GM18511 (cell line): ENCODE results near the gene IFI6.
A peak's percentile ranks its signal among the peaks of the same experiment; 100 is the strongest.

Experiments
- ATAC-seq: cut with Tn5 transposase; IDR thresholded peaks from one replicate; pipeline ENCODE4 v1.9.1; 2021; ENCODE audit warnings: mild to moderate bottlenecking, moderate library complexity; ENCODE audit not compliant: unreplicated experiment

IFI6 gene

DNA sequence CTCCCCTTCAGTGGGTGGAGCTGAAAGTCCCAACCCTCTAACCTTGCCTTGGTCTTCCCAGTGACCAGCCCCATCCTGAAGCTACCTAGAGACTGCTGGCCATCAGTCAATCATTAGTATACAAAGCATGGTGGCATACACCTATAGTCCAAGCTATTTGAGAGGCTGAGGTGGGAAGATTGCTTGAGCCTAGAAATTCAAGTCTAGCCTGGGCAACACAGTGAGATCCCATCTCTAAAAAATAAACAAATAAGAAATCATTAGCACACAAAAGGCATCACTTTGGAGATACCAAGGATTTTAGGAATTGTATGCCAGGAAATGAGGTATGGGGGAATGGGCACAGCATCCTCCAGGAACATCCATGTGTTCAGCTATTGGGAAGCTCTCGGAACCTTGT, 4.4 kb upstream of the IFI6 start:
- no peak for ATAC-seq

DNA sequence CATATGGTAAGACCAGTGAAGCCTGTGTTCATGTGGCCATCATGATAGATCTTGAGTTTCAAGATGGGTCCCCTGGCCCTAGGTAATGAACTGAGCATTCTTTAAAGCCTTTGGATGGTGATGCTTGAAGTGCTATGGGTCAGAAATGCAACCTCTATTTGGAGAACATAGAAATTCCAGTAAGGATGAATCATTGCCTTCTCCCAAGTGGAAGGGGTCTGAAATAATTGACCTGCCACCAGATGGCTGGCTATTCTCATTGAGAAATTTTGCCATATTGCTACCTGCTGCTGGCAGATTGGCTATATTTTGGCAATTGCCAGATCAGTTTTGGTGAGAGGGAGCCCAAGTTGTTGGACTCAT, 739 bp upstream of the IFI6 start:
- no peak for ATAC-seq

DNA sequence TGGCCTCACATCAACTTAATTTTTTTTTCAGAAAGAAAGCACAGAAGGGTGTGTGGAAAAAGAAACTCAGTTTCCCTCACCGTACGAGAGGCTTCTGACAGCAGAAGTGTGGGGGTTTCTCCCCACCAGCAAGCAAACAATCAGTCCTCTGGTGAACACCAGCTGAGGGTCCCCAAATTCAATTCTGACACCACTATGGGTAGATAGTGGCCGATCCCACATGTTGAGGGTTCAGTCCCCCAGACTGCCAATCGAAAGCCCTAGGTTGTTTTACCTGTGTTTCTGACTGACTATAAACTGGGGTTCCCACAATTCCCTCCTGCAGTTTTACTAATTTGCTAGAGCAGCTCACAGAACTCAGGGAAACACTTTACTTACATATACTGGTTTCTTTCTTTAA, 2.1 kb downstream of the IFI6 start:
- ATAC-seq: no peak

DNA sequence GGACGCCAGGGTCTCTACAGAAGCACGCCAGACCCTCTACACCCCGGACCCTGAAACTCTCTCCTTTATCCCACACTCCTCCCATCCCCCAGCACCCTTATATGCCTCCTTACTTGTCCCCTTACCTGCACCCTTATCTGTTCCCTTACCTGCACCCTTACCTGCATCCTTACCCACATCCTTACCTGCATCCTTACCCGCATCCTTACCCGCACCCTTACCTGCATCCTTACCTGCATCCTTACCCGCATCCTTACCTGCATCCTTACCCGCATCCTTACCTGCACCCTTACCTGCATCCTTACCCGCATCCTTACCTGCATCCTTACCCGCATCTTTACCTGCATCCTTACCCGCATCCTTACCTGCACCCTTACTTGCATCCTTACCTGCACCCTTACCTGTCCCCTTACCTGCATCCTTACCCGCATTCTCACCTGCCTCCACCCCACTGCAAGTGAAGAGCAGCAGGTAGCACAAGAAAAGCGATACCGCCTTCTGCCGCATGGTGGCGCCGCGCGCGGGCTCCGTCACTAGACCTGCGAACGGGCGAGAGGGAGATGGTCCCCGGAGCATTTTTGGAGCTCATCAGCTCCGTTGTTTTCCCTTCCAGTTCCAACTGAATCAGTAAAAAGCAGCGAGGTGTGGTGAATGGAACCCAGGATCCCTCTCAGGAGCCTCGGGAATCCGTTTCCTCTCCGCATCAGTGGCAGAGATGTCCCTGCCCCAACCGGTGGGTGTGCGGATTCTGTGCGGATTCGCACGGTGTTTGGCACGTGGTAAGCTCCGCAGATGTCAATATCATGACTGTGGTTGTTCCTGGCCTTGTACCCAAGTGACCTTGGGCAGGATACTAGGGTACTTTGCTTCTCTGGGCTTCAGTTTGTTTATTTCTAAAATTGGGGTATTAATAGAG, 2.9 kb downstream of the IFI6 start:
- no peak for ATAC-seq

DNA sequence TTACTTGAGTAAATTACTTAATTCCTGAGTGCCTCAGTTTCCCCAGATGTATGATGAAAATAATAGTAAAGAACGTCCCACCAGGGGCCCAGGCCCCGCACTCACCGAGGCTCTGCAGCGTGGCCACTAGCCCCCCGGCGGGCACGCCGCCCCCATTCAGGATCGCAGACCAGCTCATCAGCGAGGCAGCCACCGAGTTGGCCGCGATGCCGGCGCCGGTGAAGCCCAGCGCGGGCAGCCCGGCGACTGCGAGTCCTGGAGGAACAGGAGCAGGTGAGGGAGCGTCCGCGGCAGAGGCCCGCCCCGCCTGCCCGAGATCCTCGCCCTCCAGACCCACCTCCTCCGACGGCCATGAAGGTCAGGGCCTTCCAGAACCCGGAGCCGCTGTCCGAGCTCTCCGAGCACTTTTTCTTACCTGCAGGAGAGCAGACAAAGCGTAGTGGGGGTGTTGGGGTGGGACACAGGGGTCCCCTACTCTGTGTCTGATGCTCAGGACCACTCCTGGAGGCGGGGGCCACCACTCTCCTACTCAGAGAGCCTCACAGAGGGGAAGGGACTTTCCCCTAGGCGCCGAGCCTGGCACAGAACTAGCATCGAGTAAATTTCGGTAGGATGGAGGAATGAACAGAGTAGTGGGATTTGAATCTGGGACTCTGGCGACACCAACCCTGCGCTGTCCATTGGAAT, 3.7 kb downstream of the IFI6 start:
- no peak for ATAC-seq

DNA sequence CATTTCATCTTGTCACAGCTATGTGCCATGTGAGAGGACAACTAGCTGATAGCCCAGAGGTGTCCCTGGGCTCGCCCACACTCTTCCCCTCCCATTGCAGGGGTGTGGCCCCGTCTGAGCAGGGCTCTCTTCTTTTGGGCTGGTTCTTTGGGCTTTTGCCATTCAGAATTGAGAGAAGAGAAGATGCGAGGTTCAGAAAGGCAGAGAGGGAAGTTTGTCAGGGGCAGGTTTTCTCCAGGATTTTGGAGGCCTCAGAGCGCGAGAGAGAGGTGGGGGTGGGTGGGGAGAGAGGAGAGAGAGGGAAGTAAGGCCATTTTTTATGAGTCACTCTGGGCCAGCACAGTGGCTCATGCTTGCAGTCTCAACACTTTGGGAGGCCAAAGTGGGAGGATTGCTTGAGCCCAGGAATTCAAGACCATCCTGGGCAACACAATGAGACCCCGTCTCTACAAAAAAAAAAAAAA, 5.2 kb downstream of the IFI6 start:
- no peak for ATAC-seq

DNA sequence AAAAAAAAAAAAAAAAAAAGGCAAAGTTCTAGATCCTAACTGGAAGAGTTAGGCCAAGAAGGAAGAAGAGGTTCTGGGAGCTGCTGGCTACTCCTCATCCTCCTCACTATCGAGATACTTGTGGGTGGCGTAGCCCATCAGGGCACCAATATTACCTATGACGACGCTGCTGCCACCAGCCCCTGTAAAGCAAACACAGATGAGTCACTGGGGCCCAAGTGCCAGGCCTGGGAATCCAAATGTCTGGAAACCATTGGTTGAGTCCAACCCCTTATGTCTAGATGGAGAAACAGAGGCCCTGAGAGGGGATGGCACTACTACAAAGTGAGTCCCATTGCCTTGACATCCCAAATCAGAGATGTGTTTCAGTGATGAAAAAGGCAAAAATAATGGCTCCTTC, 5.7 kb downstream of the IFI6 start:
- ATAC-seq: no peak

DNA sequence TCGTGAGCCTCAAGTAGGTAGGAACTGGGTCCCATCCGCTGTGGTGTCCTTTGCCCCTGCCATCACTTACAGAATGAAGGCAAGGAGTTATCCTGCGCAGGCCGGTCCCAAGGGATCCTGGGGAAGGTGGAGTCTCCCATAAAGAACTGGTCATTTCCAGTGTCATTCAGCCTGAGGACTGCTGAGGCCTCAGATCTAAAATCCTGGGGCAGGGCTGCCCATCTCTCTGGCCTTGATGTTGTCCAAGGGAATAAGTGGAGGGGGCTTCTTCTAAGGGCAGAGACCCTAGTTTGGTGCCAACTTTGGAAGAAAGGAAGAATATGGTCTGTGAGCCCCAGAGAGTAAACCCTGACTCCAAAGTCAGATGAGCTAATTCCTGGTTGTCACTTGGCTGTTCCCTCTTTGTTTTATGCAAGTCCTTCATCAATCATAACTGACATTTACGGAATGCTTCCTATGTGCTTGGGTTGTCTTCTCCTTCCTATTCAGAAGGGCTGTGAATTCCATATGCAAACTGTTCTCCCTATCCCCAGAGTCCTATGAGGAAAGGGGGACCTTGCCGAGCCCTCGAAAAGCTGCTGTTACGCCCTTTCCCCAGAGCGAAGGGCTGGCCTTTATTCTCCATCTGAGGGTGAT, 6.9 kb downstream of the IFI6 start:
- ATAC-seq: no peak

DNA sequence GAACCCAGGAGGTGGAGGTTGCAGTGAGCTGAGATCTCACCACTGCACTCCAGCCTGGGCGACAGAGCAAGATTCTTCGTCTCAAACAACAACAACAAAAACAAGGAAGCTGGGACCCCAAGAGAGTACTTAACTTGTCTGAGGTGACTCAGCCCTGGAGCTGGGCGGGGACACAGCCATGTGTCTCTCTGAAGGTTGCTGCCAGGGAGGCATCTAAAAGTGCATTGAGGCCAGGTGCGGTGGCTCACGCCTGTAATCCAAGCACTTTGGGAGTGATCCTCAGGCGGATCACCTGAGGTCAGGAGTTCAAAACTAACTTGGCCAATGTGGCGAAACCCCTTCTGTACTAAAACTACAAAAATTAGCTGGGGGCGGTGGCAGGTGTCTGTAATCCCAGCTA, 7.7 kb downstream of the IFI6 start:
- ATAC-seq: no peak

DNA sequence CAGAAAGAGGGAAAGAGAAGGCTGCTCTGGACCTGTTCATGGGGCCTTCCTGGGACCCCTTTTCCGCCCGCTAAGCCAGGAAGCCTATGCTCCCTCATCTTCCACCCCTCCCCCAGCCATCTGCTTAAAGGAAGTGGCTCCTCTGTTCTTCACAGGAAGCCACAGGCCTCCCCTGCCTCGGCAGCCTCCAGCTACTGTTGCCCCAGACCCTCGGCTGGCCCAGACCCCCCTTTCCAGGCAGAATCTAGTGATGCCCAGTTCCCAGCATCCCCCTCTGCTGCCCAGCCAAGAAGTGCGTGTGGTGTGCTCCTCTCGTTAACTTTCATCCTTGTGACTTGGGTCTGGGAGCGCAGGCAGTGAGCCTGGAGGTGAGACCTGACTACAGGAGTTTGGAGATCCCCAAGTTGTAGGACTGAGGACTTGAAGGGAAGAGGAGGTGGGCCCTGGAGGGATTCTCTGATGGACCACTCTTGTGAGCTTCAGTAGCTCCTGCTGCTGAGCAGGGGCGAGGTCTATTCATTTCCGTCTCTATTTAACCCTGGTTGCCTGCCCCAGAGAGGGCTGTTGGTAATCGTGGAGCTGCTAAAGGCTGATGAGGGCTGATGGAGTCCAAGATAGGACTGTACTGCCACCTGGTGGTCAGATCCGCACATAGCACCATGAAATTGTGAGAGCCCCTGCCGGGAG, 9.1 kb downstream of the IFI6 start:
- ATAC-seq: peak; percentile 39

DNA sequence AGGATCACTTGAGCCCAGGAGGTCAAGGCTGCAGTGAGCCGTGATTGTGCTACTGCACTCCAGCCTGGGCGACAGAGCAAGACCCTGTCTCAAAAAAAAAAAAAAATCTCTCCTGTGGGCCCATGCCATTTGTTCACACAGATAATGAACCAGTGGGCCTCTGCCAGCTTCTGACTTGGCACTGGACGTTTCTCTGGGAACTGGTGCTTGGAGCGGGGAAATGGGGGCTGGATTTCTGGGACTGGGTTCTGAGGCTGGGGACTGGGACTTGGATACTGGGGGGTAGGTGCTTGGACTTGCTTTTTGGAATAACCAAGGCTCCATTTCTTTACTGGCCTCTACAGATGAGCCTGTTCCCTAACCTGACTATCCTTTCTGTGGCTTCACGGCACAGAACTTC, 9.7 kb downstream of the IFI6 start:
- ATAC-seq: no peak

DNA sequence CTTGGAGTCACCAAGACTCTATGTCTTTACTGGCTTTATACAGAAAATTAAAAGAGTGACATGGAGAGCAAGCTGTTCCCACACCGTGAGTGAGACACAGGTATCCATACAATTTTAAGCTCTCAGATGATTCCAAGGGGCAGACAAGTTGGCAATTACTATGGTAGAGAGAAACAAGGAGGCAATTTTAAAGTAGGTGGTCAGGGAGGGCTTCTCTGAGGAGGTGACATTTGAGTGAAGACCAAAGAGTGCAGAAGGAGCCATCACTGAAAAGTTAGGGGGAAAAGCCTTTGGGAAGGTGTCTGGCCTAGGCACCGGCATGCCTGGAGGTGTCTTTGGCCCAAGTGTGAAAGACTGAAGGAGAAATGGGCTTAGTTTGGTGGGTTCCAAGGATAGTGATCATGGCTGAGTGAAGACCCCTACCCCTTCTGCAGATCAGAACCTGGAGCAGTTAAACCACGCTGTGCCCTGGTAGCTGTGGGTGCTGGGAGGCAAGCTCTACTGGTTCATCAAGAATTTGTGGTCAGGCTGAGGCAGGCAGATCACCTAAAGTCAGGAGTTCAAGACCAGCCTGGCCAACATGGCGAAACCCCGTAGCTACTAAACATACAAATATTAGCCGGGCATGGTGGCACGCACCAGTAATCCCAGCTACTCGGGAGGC, 10.4 kb downstream of the IFI6 start:
- ATAC-seq: no peak

DNA sequence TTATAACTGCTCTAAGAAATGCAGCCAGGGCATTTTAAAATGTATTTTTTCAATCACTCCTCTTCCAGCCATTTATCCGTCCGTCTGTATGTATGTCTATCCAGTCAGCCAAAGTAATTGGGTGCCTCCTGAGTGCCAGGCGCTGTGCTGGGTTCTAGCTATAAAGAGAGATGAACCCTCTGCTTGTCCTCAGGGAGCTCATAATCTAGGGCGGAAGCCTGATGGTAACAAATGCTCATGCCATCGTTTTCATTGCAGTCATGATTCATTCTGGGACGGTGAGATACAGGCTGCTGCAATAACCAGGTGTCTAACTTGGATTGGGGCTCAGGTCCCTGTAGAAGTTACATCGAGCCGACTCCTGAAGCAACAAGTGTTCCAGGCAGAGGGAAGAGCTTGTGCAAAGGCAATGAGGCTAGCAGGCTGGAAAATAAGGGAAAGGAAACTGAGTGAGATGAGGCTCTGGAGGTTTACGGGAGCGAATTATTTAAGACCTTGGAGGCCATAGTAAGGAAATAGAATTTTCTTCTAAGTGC, 11.6 kb downstream of the IFI6 start:
- no peak for ATAC-seq

DNA sequence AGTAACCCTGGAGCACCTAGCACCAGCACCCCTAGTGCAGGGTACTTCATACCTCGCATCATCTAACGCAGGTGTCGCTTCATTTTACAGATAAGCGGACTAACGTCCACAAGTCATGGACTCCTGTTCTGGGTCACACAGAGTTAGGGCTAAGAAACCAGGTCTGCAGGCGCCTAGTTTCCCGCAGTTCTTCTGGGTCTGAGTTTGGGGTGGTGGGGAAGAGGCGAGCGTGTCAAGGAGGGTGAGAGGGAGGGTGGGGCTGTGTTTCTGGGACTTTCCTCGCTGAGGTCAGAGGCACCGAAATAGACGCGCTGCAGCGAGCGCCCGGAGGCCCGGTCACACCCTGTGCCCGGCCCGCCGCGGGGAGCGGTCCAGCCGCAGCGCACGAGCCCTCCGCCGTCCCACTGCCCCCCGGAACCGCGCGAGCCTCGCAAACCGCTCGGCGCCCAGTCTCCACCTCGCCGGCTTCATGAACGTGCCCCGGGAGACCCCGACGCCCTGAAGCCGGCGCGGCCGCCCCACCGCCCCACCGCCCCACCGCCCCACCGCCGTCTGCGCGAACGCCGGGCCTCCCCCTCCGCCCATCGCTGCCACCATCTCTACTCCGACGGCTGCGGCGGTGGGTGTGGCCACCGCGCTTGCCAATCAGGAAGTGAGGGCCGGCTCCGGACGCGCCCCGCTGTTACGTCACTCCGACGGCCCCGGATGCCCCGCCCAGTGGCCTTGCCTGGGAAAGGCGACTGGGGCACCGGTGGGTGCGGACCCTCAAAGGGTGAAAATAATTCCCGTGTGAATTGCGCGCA, 12.3 kb downstream of the IFI6 start:
- ATAC-seq: peak; percentile 73

DNA sequence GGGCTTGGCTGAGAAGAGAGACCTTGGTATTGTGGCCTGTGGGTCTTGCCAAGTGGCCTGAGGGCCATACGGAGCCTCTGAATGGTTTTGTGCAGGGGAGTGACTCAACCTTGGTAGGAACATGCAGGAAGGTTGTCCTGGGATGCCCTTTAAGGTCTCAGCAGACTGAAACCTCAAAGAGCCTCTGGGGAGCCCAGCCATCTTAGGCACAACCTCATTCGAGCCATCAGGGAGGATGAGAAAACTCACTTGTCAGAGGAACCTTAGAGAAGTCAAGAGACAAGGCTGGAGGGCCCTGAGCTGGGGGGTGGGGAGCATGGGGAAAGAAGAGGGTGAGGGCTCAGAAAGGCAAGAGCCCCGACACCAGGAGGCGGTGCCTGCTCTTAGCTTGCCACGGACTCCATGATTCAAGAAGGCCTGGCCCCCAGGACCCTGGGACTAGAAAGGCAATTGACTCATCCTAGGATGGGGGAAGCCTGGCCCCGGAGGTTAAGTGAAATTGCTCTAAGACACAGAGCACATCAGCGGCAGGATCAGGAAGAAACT, 13.0 kb downstream of the IFI6 start:
- ATAC-seq: peak; percentile 26

DNA sequence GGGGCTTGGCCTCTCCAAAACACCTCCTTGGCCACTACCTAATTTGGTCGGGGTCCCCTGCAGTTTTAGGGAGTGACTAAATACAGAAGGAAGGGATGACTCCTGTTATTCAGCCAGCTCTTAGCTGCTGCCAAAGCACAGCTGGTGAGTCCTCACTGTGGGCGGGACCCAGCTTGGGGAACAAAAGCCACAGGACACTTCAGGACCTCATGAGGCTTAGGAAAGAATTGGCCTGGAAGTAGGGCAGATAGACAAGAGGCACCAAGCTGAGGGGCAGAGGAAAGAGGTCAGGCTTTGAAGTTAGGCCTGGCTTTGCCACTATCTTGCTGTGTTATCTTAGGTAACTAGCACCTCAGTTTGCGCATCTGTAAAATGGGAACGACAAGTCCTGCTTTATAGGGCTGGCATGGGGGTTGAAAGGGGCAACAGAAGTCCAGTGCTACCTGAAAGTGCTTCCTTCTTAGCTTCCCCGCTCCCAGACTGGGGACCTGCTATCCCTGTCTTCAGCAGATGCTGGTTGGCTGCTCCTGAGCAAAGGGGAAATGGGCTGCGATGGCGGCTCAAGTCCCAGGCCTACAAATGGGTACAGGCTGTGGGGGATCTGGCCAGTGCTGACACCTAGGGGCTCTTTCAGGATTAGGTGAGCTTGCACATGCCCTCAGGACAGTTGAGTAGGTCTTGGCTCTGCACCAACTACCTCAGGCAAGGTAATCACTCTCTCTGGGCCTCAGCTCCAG, 15.7 kb downstream of the IFI6 start:
- ATAC-seq: no peak

DNA sequence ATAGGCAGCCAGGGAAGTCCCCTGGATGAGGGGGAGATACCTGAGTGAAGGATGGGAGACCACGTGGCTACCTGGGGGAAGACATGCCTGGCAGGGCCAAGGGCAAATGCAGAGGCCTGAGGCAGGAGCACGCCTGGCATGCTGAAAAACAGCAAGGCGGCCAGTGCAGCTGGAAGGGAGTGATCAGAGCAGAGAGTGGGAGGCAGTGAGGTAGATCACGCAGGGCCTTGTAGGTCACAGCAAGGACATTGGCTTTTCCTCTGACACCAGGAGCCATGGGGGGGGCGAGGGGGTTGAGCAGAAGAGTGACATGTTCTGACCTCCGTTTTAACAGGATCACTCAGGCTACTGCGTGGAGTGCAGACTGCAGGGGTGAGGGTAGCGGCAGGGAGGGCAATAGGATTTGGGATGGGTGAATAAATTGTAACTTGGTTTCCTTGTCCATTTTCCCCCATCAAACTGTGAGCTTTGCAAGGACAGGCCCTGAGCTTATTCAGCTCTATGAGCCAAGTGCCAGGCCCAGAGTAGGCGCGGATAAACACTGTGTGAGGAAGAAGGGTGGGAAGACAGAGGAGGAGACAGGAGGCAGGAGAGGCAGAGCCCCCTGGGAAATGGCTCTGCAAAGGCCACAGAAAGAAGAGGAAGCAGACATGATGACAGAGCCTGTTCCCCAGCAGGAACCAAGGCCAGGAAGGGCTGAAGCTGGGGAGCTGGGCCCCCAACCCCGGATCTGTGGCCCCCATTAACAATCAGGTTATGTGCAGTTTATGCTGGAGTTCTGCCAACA, 16.6 kb downstream of the IFI6 start:
- no peak for ATAC-seq
